ENCODE data around the gene RBM18.

Gene RBM18

GRCh38 chr9:122256206-122256605 lies 8.4 kb downstream of the RBM18 start:
- DNase-seq = no peak

GRCh38 chr9:122254761-122255160 lies 9.9 kb downstream of the RBM18 start:
- no peak for DNase-seq

- DNase-seq = no peak
Measured at GRCh38 chr9:122252796-122253195, 11.8 kb downstream of the RBM18 start.

GRCh38 chr9:122251351-122251750 lies 13.3 kb downstream of the RBM18 start:
- DNase-seq = no peak

- DNase-seq = no peak
Measured at GRCh38 chr9:122248448-122248865, 16.2 kb downstream of the RBM18 start.

GRCh38 chr9:122246666-122247065 lies 18.0 kb downstream of the RBM18 start:
- DNase-seq = no peak

GRCh38 chr9:122244349-122244748 lies 20.3 kb downstream of the RBM18 start:
- no peak for DNase-seq

- no peak for DNase-seq
Measured at GRCh38 chr9:122239722-122240121, 24.9 kb downstream of the RBM18 start.

- no peak for DNase-seq
Measured at GRCh38 chr9:122236681-122237080, 28.0 kb downstream of the RBM18 start.

GRCh38 chr9:122234022-122234748 lies 30.5 kb downstream of the RBM18 start:
- no peak for DNase-seq

GRCh38 chr9:122232796-122233306 lies 31.8 kb downstream of the RBM18 start:
- no peak for DNase-seq

- no peak for DNase-seq
Measured at GRCh38 chr9:122229485-122229837, 35.2 kb downstream of the RBM18 start.

GRCh38 chr9:122228568-122229484 lies 35.8 kb downstream of the RBM18 start, which contains the start of gene LHX6:
Gene LHX6, minus strand, starts transcription at chr9:122228957. Its CDS starts 217 bp downstream, at chr9:122228740.
- no peak for DNase-seq

GRCh38 chr9:122228191-122228567 lies 36.5 kb downstream of the RBM18 start:
- no peak for DNase-seq

- DNase-seq = no peak
Measured at GRCh38 chr9:122227575-122227900, 37.1 kb downstream of the RBM18 start.

- DNase-seq = no peak
Measured at GRCh38 chr9:122226758-122227574, 37.7 kb downstream of the RBM18 start.

- DNase-seq = no peak
Measured at GRCh38 chr9:122226142-122226757, 38.4 kb downstream of the RBM18 start.

GRCh38 chr9:122225312-122226141 lies 39.1 kb downstream of the RBM18 start:
- no peak for DNase-seq

GRCh38 chr9:122223435-122223834 lies 41.2 kb downstream of the RBM18 start:
- no peak for DNase-seq

- no peak for DNase-seq
Measured at GRCh38 chr9:122222791-122223190, 41.8 kb downstream of the RBM18 start.

GRCh38 chr9:122221183-122221811 lies 43.3 kb downstream of the RBM18 start:
- no peak for DNase-seq

Measured in activated gamma-delta T cell treated with Interleukin-2 at 50 U/mL for 16 hours (primary cell).